Cardiac muscle cell (in vitro differentiated cells and primary cell): ENCODE results near the gene CCDC169. TPM values are rescaled to one million over a fixed set of nuclear protein-coding genes. Genes with fewer than 3 reads are reported as not detected.
"Not testable (repeated sequence)": the region's sequence is repeated elsewhere in the genome, so short reads cannot be mapped to it uniquely, and the experiment has no call there.

ENCODE experiments used
- DNase-seq, 2 donors: peaks; one replicate each; pipeline versions ENCODE4 v3.0.0 to v3.0.0-alpha.2; 2010 to 2017; ENCODE audit warnings: low read depth in 1 of 2, low spot score in 1 of 2
- H3K27ac ChIP-seq: fragments of 200-600 bp; sonication (generic); 2 replicates; pipeline ENCODE4 v1.5.1; 2016
- H3K27me3 ChIP-seq: fragments of 200-600 bp; sonication (generic); 2 replicates; pipeline ENCODE4 v1.6.0; 2016; ENCODE audit warnings: control low read depth
- H3K36me3 ChIP-seq: fragments of 200-600 bp; sonication (generic); 2 replicates; pipeline ENCODE4 v1.5.1; 2016; ENCODE audit warnings: control low read depth
- H3K4me1 ChIP-seq: fragments of 200-600 bp; sonication (generic); 2 replicates; pipeline ENCODE4 v1.8.1; 2017; ENCODE audit warnings: low read depth, mild to moderate bottlenecking, mixed run types
- H3K4me3 ChIP-seq: fragments of 200-600 bp; sonication (generic); 2 replicates; pipeline ENCODE4 v1.5.1; 2016; ENCODE audit warnings: mild to moderate bottlenecking
- H3K9me3 ChIP-seq: fragments of 200-600 bp; sonication (generic); 2 replicates; pipeline ENCODE4 v1.5.1; 2017; ENCODE audit warnings: low read depth, mild to moderate bottlenecking, control low read depth
- polyA plus RNA-seq: library from polyadenylated mRNA; unstranded; fragments of >200 nt; fragmentation: Nextera tagmentation; extraction: Ambion mirVana; gene quantifications from 2 replicates; pipeline ENCODE4 v1.2.1, GENCODE V29; 2016
- total RNA-seq: library from RNA; depleted of rRNA; stranded (reverse); fragments of >200 nt; gene quantifications from 2 replicates; pipeline ENCODE4 v1.2.3, GENCODE V29; 2016
- TF ChIP-seq, protein P1 (sequence below): IDR thresholded peaks from 2 replicates; pipeline ENCODE4 v1.5.1; 2012; ENCODE audit warnings: low read depth, mild to moderate bottlenecking, low read length

CCDC169 gene
- total and polyA plus RNA-seq, 2 experiments from 2014 or later: 6.9 TPM

DNA sequence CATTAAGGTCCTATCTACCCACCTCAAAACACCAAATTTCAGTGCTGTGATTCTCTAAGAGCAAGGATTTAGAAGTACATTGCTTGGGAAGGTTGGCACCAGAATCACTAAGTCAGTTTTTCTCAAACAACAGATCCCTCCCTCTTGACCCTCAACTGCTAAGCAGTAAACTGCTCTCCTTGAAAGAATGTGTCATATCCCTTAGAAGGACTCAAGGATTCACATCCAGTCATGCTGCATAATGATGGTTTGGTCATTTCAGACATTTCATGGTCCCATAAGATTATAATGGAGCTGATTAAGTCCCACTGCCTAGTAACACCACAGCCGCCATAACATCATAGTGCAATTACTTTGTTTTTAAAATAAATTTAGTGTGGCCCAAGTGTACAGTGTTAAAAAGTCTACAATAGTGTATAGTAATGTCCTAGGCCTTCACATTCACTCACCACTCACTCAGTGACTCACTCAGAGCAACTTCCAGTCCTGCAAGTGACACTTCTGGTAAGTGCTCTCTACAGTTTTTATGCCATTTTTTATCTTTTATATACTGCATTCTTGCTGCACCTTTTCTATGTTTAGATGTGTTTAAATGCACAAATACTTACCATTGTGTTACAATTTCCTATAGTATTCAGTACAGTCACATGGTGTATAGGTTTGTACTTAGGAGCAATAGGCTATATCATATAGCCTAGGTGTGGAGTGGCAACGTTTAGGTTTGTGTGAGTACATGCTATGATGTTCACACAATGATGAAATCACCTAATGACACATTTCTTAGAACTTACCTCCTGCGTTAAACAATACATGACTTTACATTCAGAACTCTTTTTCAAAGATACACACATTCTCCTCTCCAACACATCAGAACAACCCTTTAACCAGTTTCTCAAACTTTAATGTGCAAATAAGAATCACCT is 15.7 kb upstream of the CCDC169 start:
- TF ChIP-seq, protein P1, sequence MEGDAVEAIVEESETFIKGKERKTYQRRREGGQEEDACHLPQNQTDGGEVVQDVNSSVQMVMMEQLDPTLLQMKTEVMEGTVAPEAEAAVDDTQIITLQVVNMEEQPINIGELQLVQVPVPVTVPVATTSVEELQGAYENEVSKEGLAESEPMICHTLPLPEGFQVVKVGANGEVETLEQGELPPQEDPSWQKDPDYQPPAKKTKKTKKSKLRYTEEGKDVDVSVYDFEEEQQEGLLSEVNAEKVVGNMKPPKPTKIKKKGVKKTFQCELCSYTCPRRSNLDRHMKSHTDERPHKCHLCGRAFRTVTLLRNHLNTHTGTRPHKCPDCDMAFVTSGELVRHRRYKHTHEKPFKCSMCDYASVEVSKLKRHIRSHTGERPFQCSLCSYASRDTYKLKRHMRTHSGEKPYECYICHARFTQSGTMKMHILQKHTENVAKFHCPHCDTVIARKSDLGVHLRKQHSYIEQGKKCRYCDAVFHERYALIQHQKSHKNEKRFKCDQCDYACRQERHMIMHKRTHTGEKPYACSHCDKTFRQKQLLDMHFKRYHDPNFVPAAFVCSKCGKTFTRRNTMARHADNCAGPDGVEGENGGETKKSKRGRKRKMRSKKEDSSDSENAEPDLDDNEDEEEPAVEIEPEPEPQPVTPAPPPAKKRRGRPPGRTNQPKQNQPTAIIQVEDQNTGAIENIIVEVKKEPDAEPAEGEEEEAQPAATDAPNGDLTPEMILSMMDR: no peak
- Histone ChIP-seq H3K27me3 (no peaks in the 10 kb centered on the region), H3K9me3 (no peaks in the 10 kb centered on the region), H3K36me3 (peaks cover 26% of the 10 kb centered on the region), H3K4me3 (no peak overlapping the region), H3K27ac (no peak overlapping the region), H3K4me1 (no peaks in the 10 kb centered on the region)
- DNase-seq: no peak

DNA sequence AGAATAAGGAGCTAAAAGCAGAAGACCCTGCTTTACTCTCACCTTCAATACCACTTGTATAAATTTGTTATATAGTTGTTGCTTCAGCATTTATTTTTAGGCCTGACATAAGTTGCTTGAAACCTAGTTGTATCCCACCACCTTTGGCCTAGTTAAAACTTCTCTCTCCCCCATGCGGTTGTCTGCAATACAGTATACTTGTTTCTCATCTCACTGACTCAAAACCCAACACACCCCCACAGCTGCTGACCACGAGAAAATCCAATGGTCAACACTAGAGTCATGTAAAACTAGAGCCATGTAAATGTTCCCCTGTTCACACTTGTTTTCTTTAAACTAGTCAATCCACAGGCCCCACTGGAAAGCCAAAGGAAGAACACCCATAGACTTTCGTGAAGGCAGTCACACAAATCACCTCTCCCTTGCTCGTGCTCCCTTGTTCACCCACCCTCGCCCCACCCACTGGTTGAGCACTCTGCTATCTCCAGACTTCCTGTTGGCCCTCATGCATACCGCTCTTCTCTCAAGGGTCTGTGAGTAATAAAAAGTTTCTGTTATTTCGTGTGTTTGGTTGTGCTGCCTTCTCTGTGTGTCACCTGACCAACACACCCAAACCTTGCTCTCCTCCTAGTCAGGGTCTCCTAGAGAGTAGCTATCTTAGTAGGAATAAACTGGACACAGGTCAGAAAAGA is 12.9 kb upstream of the CCDC169 start:
- peaks cover 28% of the 10 kb centered on the region for H3K36me3 ChIP-seq
- TF ChIP-seq, protein P1: no peak
- H3K27me3 ChIP-seq: no peaks in the 10 kb centered on the region
- H3K27ac ChIP-seq: no peak overlapping the region
- no peaks in the 10 kb centered on the region for H3K4me1 ChIP-seq
- no peaks in the 10 kb centered on the region for H3K9me3 ChIP-seq
- DNase-seq: peak in 1 of 2 donors; percentile 32
- no peak overlapping the region for H3K4me3 ChIP-seq

- no peak for DNase-seq
- Histone ChIP-seq H3K36me3 (peaks cover 9% of the 10 kb centered on the region), H3K9me3 (no peaks in the 10 kb centered on the region), H3K4me1 (peaks cover 3% of the 10 kb centered on the region), H3K27me3 (no peaks in the 10 kb centered on the region), H3K27ac (no peak overlapping the region), H3K4me3 (no peak overlapping the region)
- TF ChIP-seq, protein P1: no peak
Observed at GRCh38 chr13:36302289-36302688, 4.7 kb upstream of the CCDC169 start.

- not testable (repeated sequence) for H3K9me3 ChIP-seq, DNase-seq, H3K4me3 ChIP-seq, H3K27ac ChIP-seq, H3K4me1 ChIP-seq, H3K36me3 ChIP-seq, H3K27me3 ChIP-seq
Observed at GRCh38 chr13:36299469-36299868, 1.9 kb upstream of the CCDC169 start.

- peak in 1 of 2 donors; percentile 12 for DNase-seq
- no peaks in the 10 kb centered on the region for H3K9me3 ChIP-seq
- TF ChIP-seq, protein P1: no peak
- H3K36me3 ChIP-seq: no peaks in the 10 kb centered on the region
- H3K4me3 ChIP-seq: peak overlapping the region; percentile 55
- peaks cover 7% of the 10 kb centered on the region for H3K4me1 ChIP-seq
- H3K27me3 ChIP-seq: no peaks in the 10 kb centered on the region
- no peak overlapping the region for H3K27ac ChIP-seq
Observed at GRCh38 chr13:36298535-36299068, 988 bp upstream of the CCDC169 start.
